GM21619 (cell line): Measurements from ENCODE around the gene SMC4.

ENCODE experiments used
- ATAC-seq: cut with Tn5 transposase; IDR thresholded peaks from one replicate; pipeline ENCODE4 v1.9.1; 2021; ENCODE audit not compliant: unreplicated experiment

The SMC4 gene

DNA sequence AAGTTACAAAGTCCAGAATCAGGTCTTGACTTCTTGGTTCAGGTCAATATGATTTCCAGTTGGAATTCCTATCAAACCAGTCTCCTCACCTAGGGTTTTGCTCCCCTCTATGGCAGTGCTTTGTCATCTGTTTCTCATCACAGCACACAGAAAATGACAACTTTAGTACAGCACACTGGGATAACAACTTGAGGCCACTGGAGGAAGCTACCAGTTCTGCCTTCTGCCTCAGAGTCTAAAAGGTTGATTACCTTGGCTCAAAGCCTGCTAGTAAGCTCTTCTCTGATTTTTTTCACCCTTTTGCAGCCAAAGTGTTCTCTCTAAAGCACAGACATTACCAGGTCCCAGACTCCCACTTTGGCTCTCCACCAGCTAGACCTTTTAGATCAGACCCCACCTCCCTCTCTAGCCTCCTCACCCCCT, 75.0 kb downstream of the SMC4 start:
- no peak for ATAC-seq

DNA sequence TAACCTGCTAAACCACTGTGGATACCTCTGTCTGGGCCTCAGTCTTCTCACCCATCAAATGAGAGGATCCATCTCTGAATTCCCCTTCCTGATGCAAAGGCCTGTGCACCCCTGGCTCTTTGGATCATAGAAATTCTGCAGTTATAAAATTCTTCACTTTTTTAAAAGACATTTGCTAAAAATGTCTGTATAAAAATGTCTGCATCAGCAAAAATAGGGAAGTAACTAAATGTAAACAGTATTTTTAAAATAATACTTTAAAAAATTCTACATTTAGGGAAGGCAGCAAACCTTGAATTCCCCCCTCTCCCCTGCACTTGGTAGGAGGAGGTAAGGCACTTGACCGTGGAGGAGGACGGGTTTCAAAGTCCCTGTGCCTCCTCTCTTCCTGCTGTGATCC, 75.7 kb downstream of the SMC4 start:
- no peak for ATAC-seq

DNA sequence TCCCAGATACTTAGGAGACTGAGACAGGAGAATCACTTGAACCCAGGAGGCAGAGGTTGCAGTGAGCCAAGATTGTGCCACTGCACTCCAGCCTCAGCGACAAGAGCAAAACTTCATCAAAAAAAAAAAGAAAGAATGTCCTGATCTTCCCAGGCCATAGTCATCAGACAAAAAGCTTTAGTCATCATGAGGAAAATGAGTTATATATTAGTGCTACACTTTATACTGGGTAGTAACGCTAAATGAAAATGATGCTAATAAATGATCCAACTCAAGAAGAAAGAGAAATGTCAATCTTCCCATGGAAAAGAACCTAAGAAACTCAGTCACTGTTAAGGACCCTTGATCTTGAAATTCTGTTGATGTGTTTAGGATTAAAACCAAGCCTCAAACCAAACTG, 76.4 kb downstream of the SMC4 start:
- no peak for ATAC-seq

DNA sequence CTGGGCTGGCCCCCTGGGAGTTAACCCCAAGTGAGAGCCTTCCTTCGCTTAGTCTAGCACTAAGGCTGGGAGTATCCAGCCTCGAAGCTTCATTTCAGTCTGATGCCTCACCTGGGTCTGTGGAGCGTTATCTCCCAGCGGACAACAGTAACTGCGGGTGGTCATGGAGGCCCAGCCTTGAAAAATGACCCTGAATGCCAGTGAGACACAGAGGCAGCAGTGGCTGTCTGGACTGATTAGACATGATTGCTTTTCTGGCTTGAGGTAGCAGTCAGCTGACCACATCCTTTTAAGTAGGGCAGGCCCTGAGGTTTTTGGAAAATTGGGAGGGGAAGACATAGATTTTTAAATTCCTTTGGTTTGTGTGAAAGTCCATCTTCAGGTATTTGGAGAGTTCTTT, 78.3 kb downstream of the SMC4 start:
- ATAC-seq, result no peak

DNA sequence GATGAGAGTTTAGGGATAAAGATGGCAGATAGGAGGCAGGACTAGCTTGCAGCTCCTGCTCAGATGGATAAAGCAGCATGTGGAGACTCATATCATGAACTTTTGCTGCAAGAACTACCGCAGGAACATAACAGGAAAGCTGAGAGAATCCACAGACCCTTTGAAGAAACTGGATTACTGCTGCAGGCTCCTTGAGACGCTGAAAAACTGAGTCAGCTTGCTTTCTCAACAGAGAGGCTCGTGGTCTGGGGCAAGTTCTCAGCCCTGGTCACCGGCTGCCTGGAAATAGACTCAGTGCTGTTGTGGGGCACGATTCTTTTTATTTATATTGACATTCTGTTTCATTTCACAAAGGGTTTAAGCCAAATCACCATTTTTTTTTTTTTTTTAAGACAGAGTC, 78.9 kb downstream of the SMC4 start:
- no peak for ATAC-seq

DNA sequence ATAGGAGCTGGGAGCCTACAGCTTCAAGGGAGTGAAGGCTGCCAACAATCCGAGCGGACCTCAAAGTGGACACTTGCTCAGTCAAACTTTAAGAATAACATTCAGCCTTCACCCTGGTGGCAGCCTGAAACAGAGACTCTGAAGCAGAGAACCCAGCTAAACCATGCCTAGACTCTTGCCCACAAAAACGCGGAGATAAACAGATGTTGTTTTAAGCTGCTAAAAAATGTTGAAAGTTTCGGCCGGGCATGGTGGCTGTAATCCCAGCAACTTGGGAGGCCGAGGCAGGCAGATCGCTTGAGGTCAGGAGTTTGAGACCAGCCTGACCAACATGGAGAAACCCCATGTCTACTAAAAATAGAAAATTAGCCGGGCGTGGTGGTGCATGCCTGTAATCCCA, 79.9 kb downstream of the SMC4 start:
- no peak for ATAC-seq

DNA sequence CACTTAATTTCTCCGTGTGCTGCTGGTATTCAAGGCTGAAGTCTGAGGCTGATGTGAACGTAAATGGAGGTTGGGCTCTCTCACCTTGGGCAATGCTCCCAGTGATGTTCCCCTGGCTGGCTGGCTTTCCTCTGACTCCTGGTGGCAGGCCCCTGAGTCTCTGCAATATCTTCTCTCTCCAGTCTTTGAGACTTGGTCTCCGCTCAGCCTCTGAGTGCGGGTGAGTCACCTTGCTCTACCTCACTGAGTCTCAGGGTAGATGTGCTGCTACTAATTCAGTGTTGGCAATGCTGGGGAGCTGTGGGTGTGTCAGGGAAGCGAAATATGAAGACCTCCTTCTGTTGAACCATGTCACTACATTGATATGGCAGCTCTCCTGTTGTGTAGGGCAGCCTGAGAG, 81.5 kb downstream of the SMC4 start:
- ATAC-seq, result no peak

DNA sequence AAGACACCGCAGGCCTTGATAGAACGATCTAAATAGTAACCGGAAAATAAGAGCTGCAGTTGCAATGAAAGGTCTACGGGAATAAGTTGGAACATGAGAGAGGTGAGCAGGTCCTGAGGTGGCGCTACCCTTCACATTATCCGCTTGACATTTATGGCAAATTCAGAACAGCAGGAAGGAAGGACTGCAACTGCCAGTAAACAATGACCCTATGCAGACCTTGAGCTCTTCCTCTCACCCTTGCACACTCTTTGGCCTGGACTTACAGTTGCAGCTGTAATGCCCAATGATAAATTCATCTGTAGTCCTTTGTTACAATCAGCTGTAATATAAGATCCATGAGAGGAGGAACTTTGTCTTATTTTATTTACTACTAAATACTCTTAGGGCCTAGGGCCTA, 82.4 kb downstream of the SMC4 start:
- ATAC-seq, result no peak

DNA sequence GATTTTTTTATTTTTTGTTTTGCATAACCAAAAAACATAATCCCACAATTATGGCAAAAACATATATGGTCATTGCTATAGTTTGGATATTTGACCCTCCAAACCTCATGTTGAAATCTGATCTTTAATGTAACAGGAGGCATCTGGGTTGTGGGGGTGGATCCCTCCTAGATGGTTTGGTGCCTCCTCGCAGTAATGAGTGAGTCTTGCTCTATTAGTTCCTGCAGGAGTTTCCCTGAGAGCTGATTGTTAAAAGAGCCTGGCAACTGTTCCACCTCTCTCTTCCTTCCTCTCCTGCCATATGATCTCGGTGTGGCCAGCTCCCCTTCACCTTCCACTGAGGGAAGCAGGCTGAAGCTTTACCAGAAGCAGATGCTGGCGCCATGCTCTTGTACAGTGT, 83.3 kb downstream of the SMC4 start:
- no peak for ATAC-seq
